ENCODE measurements around the gene FOLH1.
"Not testable (repeated sequence)": the region's sequence is repeated elsewhere in the genome, so short reads cannot be mapped to it uniquely, and the experiment has no call there.

Gene FOLH1

DNA sequence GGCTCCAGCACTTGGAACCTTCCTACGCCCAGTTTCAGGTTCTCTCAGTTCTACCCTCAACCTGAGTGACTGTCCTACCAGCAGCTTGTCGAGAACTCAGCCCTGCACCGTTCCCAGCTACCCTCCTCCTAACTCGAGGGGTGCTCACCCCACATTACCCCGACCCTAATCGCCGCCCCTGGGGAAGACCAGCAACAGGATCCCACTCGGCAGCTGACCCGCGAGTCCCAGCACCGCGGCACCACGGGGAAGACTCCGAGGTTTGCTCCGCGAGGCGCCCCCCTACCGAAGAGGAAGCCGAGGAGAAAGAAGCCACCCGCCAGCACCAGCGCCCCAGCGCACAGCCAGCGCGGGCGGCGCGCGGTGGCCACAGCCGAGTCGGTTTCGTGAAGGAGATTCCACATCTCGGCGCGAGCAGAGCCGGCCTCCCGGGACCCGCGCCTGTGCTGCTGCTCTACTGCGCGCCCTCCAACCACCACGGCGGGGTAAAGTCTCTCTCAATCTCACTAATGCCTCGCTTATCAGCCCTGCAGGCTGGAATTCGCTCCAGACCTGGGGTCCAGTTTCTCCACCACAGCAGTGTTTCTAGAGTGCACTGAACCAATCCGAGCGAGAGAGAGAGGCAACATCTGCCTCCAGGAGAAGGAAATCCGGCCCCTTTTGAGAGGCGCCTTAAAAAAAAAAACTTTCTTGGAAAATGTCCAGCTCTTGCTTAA, at the start of gene FOLH1:
FOLH1 (minus strand) TSS at position 597 of the 716 bp plus-strand sequence; CDS start at position 404, 193 bp downstream.
- no peak for DNase-seq

DNA sequence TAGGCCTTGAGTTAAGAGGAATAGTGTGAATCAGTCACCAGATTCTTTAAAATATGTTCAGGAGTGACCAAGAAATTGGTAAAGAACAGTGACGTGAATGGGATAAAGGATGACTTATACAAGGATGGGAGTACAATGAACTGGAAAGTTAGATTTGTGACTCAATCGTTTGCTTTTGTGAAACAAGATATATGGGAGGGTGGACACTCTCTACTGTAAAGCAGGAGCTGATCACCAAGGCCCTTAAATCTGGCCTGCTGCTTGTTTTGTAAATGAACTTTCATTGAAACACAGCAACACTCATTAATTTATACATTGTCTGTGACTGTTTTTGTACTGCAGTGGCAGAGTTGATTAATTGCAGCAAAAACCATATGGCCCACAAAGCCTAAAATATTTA, 46.7 kb upstream of the FOLH1 start:
- DNase-seq = not testable (repeated sequence)

DNA sequence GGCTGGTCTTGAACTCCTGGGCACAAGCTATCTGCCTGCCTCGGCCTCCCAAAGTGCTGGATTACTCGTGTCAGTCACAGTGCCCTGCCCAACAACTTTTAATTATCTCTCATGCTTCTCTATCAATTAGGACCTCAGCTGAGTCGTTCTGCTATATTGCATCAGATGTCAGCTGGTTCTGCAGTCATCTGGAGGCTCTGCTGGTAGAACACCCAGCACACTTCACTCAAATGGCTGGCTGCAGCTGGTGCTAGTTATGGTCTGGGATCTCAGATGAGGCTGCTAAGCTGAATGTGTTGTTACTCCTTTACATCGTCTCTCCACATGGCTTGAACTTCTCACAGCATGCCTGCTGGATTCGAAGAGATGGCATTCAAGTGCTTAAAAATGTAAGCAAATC, 42.8 kb upstream of the FOLH1 start:
- not testable (repeated sequence) for DNase-seq

DNA sequence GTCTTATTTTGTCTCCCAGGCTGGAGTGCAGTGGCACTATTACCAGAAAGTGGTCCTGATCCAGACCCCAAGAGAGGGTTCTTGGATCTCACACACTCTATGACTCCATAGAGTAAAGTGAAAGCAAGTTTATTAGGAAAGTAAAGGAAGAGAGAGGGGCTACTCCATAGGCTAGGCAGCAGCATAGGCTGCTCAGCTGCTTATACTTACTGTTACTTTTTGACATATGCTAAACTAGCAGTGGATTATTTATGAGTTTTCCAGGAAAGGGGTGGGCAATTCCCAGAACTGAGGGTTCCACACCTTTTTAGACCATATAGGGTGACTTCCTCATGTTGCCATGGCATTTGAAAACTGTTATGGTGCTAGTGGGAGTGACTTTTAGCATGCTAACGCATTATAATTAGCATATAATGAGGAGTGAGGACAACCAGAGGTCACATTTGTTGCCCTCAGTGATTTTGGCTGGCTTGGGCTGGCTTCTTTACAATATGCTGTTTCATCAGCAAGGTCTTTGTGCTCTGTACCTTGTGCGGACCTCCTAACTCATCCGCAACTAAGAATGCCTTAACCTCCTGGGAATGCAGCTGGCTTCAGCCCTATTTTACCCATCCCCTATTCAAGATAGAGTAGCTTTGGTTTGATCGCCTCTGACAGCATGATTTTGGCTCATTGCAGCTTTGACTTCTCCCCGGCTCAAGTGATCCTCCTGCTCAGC, 42.2 kb upstream of the FOLH1 start:
- not testable (repeated sequence) for DNase-seq

DNA sequence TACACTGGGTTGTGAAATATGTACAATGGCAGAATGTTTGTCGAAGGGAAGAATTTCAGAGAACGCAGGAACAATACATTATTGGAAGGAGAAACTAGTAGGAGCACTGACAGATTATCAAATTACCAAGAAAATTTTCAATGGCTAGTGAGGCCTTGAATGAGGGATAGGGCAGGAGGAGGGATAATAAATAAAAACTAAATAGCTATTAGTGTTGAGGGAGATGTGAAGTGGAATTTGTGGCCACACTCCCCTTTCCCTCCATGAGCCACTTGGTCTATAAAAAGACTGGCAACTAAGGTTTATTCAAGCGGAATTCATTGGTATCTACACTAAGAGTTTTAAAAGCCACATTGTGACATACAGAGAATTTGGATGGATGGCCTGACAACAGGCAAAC, 41.0 kb upstream of the FOLH1 start:
- DNase-seq = not testable (repeated sequence)

DNA sequence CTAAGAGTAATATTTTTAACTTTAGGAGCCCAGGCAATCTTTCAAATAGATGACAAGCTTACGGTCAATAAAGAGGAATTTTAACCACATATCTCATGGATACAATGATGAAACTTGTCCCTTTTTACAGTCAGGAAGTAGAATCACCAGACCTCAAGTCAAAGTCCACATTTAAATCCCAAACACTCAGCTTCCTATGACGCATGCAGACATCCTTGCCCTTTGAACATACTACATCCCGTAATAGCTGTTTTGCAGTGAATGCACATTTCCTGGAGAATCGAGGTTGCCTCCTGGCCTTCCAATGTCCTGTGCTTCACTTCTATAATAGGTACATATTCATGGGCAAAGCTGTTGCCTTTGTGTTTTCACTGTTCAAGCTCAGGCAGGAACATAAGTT, 25.3 kb upstream of the FOLH1 start:
- not testable (repeated sequence) for DNase-seq

DNA sequence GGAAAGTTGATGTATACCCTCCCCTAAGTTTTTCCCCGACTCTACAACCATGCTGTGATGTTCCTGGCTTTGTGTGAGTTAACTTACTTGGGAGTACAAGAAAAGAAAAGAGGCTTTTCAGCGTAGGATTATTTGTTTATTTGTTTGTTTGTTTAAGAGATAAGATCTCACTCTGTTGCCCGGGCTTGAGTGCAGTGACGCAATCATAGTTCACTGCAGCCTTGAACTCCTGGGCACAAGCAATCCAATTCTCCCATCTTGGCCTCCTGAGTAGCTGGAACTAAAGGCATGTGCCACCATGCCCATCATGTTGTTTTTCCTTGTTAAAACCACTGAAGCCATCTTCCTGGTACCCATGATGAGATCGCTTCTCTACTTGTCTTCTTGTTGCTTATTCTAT, 24.6 kb upstream of the FOLH1 start:
- DNase-seq = not testable (repeated sequence)

DNA sequence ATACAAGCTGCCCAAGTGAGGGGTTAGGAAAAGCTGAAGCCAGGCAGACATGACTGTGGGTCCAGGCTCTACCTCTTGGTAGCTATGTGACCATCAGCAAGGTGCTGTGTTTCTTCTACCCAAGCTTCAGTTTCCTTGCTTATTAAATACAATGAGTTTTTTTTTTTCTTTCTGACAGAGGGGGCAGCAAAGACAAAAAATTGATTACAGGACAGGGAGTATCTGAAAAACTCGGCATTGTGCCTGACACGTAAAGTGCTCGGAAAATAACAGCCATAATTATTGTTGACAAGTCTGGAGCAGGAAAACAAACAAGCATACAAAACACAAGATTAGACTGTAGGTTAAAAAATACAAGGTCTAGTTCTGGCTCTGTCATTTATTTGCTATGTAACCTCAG, 23.3 kb upstream of the FOLH1 start:
- DNase-seq = not testable (repeated sequence)

DNA sequence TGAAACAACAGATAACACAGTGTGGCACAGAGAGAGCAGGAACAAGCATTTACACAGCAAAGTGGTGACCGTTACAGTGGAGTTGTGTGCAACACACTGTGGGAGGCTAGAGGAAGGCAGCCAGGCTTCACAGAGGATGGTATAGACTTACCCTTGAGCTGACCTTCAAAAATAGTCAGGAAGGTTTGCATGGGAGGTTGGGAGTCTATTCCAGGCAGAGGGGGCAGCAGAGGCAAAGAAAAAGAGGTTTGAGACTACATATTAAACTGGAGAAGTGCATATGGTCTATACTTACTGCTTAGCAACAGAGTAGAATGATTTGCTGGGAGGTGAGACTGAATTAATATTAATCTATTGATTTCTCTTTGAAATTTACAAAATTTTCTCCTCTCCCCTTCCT, 22.1 kb upstream of the FOLH1 start:
- not testable (repeated sequence) for DNase-seq

DNA sequence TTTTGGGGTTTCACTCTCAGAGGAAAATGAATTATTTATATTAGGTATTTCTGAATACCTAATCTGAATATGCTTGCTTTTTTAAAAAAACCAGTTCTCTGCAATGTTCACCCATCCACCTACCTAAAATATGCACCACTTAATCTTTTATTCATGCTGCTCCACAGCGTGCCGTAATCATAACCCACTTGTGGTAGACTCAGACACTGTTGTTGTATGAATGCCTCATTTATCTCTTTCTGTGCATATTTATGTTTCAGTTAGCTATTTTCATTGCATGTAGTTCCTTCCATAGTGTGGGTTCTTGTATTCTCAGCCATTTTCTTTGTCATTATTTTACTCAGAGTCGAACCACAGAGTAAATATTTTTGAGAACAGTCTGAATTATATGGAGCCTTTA, 21.6 kb upstream of the FOLH1 start:
- DNase-seq = not testable (repeated sequence)

DNA sequence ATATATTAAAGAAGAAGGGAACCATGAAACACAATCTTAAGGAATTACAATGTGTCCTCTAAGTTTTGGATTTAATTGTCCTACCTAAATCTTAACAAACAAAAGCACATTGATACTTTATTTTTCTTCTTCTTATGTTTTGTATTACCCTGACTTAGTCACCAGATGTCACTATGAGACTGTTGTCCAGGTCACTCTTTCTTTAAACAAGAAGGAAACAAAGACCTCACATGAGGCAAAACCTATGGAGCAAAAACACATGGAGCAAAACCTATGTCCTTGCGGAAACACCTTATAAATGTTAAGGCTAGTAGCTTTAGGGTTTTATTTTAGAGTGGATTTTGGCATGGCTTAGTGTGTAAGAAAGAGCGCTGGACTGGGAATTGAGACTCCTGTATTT, 20.7 kb upstream of the FOLH1 start:
- not testable (repeated sequence) for DNase-seq

DNA sequence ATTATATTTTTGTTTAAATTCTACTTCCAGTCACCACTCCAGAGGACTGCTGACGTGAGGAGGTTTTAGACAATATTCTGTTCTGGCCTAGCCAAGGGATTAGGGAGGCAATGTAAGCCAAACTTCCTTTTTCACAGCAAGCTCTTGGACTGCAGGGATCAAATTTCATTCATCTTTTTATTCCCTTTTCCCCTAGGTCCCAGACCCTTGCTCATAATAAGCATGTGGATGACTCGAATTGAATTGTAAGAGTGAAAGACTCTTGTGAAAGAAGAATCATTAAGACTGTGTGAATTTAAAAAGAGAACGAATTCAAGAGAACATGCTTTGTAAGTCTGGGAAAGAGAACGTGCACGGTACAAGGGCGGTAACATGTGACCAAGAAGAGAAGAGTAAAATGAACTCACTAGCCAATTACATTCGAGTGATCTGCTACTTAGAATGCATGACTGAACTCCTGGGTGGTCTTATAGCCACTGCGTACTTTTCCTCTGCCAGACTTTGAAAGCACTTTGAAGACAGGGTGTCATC, 16.9 kb upstream of the FOLH1 start:
- DNase-seq = not testable (repeated sequence)

DNA sequence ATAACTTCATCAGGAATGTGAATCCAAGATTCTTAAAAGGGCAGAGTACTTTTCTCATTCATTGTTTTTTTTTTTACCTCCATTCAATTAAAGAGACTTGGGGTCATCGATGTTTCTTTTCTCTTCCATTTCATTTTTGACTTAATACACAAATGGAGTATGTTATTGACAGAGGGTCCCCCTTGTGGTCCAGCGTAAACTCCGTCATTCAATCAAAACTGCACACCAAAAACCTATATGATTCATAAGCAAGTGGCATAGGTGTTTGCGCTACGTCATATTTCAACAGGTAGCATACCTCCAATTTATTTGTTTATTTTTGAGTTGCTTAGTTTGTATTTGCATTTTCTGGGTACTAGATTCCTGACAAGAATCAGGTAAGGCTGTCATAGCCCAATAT, 12.7 kb upstream of the FOLH1 start:
- no peak for DNase-seq

DNA sequence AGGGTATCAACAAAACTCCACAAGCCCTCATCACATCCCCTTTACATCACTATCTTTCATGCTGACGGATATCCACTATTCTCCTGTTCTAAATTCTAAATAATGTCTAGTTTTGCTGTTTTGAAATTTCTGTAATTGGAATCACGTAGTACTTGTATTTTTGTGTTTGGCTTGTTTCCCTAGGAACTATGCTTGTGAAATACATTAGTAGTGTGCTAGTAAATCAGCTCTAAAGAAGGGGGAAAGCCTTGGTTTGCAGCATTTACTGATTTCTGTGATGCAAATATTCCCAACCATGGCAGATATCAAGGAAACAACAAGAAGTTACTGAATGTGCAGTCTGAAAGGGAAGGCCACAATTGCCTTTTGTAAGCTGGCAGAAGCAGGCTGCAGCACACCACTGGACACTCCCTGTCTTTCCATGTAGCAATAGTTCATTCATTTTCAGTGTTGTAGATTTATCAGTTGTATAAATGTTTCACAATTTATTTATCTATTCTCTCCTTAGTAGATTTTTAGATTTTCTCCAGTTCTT, 4.7 kb upstream of the FOLH1 start:
- no peak for DNase-seq

DNA sequence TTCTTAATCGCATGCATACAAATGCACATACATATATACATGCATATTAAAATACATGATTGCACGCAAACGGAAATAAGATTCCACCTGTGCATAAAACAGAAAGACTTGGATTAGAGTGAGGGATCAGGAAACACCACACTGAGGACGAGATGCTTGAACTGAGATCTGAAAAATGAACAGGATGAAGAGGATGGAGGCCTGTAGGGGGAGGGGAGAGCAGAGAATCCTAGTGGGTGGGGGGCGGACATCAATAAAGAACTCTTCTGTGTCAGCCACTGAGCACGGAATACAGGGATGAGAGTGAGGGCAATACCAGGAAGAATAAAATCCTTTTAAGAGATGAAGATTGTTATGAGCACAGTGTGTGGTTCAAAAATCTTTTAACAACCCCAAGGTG, 1.4 kb downstream of the FOLH1 start:
- not testable (repeated sequence) for DNase-seq

DNA sequence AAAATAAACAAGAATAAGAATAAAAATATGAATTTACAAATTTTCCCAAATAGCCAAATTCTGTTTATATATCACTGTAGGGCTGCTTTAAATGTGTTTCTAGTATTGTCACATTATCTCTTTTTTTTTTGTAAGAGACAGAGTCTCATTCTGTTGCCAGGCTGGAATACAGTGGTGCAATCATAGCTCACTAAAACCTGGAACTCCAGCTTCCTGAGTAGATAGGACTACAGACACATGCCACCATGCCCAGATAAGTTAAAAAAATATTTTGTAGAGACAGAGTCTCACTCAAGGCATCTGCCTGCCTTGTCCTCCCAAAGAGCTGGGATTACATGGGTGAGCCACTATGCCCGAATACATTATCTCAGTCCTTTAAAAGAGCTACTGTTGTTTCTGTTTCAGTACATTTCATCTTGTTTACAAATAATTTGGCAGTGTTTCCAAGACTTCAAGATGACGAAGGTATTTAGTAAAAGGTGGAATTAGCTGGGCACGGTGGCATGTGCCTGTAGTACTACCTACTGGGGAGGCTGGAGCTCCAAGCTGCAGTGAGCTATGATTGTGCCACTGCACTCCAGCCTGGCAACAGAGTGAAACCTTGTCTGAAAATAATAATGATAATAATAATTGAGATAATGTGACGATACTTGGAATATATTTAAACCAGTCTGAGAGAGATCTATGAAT, 6.0 kb downstream of the FOLH1 start:
- DNase-seq = no peak

DNA sequence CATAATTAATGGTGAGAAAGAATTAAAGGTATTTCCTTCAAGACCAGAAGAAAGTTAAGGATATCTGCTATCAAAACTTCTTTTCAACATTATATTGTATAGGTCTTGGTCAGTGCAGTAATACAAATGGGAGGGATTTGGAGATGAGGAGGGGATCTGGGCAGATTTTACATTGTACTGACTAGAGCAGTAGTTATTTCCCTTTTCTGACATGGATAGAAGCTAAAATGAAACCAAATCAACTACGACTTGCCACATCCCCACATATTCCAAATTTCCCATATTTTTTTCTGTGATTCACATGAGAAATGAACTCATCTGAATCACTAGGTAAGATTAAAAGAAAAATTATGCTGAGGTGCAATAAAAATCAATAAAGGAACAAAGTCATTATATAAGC, 11.6 kb downstream of the FOLH1 start:
- DNase-seq = not testable (repeated sequence)

DNA sequence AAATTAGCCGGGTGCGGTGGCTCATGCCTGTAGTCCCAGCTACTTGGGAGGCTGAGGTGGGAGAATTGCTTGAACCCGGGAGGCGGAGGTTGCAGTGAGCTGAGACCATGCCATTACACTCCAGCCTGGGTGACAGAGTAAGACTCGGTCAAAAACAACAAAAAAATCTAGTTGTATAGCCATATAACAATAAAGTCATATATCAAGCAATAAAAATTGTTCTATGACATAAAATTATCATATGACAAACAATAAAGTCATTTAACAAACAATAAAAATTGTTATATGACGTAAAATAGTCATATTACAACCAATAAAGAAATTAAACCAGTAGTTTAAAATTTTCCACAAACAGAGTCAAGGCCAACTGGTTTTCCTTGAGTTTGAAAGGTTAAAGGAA, 12.4 kb downstream of the FOLH1 start:
- not testable (repeated sequence) for DNase-seq

DNA sequence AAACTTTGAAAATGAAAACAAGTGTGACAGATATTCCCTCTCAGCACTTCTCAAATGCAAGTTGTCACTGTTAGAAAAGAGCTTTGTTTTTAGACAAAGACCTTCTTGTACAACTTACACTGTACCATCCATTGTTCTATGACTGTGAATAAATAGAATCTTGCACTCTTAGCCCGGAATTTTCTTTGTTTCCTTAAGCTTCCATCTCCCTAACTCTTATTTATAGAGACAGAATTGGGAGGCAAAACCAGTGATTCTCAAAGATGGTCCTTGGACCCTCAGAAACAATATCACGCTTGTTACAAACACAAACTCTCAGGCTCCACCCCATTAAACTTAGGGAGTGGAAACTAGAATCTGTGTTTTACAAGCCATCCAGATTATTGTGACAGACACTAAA, 18.1 kb downstream of the FOLH1 start:
- not testable (repeated sequence) for DNase-seq

DNA sequence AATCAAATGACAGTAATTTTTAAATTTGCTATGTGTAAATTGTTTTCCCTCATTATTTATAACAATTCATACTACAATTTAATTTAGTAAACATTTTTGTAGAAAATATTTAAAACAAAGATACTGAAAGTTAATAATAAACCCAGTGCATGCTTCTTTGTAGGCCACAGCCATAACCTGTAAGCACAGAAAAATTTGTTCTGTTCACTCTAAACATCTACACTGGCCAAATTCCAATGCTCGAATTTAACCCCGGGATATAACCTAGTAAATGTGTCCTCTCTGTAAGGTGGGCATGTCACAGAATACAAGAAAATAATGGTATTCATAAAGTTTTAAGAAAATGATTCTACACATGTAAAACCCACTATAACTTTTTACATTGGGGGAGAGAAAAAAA, 22.2 kb downstream of the FOLH1 start:
- DNase-seq = not testable (repeated sequence)

DNA sequence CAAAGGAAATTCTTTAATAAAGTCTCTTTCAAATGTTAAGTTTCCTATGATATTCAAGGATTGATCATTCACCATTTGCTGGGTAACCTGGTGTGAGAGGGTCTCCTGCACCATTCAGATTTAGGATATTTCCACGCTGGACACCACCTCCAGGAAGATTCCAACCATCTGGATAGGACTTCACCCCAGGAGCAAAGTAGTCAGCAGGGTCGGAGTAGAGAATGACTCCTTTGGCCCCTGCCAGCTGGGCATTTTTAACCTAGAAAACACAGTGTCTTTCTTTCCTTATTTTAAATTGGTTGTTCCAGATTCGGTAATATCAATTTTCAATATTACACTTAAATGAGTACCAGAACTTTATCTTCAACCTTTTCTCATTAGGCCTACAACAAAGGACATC, 22.8 kb downstream of the FOLH1 start:
- not testable (repeated sequence) for DNase-seq

DNA sequence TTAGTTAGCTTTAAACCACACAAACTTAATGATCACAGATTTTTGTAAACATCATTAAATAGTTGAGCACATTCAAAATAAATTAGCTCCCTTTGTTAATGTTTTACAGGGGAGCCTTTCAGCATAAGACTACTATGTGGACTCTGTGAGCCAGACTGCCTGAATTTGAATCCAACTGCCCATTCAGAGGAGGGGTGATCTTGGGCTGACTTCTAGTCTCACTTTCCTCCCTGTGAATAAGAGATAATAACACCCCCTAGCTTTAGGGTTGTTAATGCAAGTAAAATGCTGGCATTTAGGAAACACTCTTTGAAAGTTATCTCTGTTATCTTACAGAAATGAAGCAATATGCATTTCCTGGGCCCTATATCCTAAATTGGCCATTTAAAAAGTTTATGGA, 23.6 kb downstream of the FOLH1 start:
- not testable (repeated sequence) for DNase-seq

DNA sequence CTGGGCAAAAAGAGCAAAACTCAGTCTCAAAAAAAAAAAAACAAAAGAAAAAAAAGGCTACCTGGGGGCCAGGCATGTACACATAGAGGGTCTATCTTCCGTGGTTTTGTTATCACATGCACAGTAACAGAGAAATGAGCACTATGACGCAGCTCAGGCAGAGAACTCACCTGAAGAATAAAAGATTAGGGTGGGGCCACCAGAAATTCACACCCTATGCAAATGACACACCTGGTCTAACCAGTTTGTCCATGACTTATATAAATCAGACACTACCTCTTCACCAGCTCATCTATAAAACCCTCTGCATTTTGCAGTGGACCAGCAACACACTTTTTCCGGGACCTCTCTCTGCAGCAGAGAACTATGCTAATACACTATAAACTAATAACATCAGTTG, 30.5 kb downstream of the FOLH1 start:
- DNase-seq = not testable (repeated sequence)

Data from NCI-H1930 (cell line).